Esophagus mucosa (tissue), 1 donor: ENCODE data around the gene IFIH1. TPM values are rescaled to one million over a fixed set of nuclear protein-coding genes. Genes with fewer than 3 reads are reported as not detected.
A peak's percentile ranks its signal among the peaks of the same experiment; 100 is the strongest.

Experiments used
- ATAC-seq: fragments of 200-7000 bp; cut with Tn5 transposase; one replicate; pipeline ENCODE4 v1.9.1; 2020
- total RNA-seq: library from RNA; stranded (reverse); gene quantifications from one replicate; pipeline ENCODE4 v1.2.4, GENCODE V29; 2023
- donor health status: DM: yes; HTN: yes; CAD: no.

The IFIH1 gene
- 10.3 TPM for total RNA-seq

GRCh38 chr2:162318328-162319180 is at the start of gene IFIH1:
TSS of gene IFIH1 (minus strand) at chr2:162318684. CDS start at chr2:162318307, 377 bp downstream.
- ATAC-seq = peak; percentile 93

GRCh38 chr2:162365392-162365791 is 46.9 kb upstream of the IFIH1 start:
- no peak for ATAC-seq

GRCh38 chr2:162344617-162344950 is 26.1 kb upstream of the IFIH1 start:
- no peak for ATAC-seq

- ATAC-seq = peak; percentile 100
Measured at GRCh38 chr2:162343824-162344616, 25.5 kb upstream of the IFIH1 start, which contains the start of gene GCA. TSS of gene GCA (plus strand) at chr2:162344132. CDS start at chr2:162344249, 117 bp downstream.

GRCh38 chr2:162343492-162343823 is 25.0 kb upstream of the IFIH1 start:
- ATAC-seq = no peak

- ATAC-seq = no peak
Measured at GRCh38 chr2:162342841-162343240, 24.4 kb upstream of the IFIH1 start.

GRCh38 chr2:162342321-162342720 is 23.8 kb upstream of the IFIH1 start:
- no peak for ATAC-seq

- ATAC-seq = no peak
Measured at GRCh38 chr2:162340822-162341221, 22.3 kb upstream of the IFIH1 start.

- ATAC-seq = no peak
Measured at GRCh38 chr2:162337868-162338267, 19.4 kb upstream of the IFIH1 start.

GRCh38 chr2:162333968-162334367 is 15.5 kb upstream of the IFIH1 start:
- no peak for ATAC-seq

- no peak for ATAC-seq
Measured at GRCh38 chr2:162330881-162331280, 12.4 kb upstream of the IFIH1 start.

- ATAC-seq = no peak
Measured at GRCh38 chr2:162328424-162329157, 10.1 kb upstream of the IFIH1 start.

- no peak for ATAC-seq
Measured at GRCh38 chr2:162327806-162328205, 9.3 kb upstream of the IFIH1 start.

GRCh38 chr2:162327134-162327769 is 8.8 kb upstream of the IFIH1 start:
- no peak for ATAC-seq

GRCh38 chr2:162324953-162325352 is 6.5 kb upstream of the IFIH1 start:
- no peak for ATAC-seq

- ATAC-seq = no peak
Measured at GRCh38 chr2:162320864-162321517, 2.5 kb upstream of the IFIH1 start.

- peak; percentile 38 for ATAC-seq
Measured at GRCh38 chr2:162317861-162318327, 590 bp downstream of the IFIH1 start.

- ATAC-seq = no peak
Measured at GRCh38 chr2:162317058-162317742, 1.3 kb downstream of the IFIH1 start.

- ATAC-seq = no peak
Measured at GRCh38 chr2:162316590-162316989, 1.9 kb downstream of the IFIH1 start.

- no peak for ATAC-seq
Measured at GRCh38 chr2:162315938-162316337, 2.5 kb downstream of the IFIH1 start.

GRCh38 chr2:162312853-162313252 is 5.6 kb downstream of the IFIH1 start:
- ATAC-seq = no peak
